ENCODE results near the gene C1QTNF5. TPM values are rescaled to one million over a fixed set of nuclear protein-coding genes. Genes with fewer than 3 reads are reported as not detected.

C1QTNF5 gene
- total and polyA plus RNA-seq, 2 donors (not counting 1 experiment from before 2014, with no cell fraction given) = not detected

GRCh38 chr11:119359365-119360214 is 18.9 kb upstream of the C1QTNF5 start:
- DNase-seq (peak; percentile 42), ATAC-seq (ENCODE audit: low read depth) (no peak)
- Mint-ChIP-seq H3K27ac (no peak overlapping the region), H3K4me1 (peaks cover 26% of the 10 kb centered on the region), H3K27me3 (peaks cover 41% of the 10 kb centered on the region), H3K9me3 (ENCODE audit: insufficient read depth) (no peaks in the 10 kb centered on the region), H3K4me3 (no peak overlapping the region)
- H3K4me1 ChIP-seq (ENCODE audit: control insufficient read depth in 2 of 2, insufficient read depth in 2 of 2, low read length in 2 of 2) = peaks cover 14 to 30% of the 10 kb centered on the region in 2 donors
- H3K9ac ChIP-seq (ENCODE audit: low read length) = no peak overlapping the region
- TF ChIP-seq CTCF (IDR thresholded peaks at IDR 0.05) (no peak), EZH2 (IDR thresholded peaks at IDR 0.05; ENCODE audit: borderline replicate concordance, insufficient read depth, low read depth, low read length, poor library complexity, severe bottlenecking) (no peak)
- H3K27me3 ChIP-seq (replicated peaks in 1 of 4; ENCODE audit: control extremely low read depth in 1 of 4, control insufficient read depth in 3 of 4, insufficient read depth in 4 of 4, low read length in 3 of 4) = peaks cover 0 to 45% (median 20%) of the 10 kb centered on the region in 4 experiments
- intact Hi-C loops (cut with micrococcal nuclease) = no loop called here
- no peaks in the 10 kb centered on the region for H3K79me2 ChIP-seq (ENCODE audit: control insufficient read depth, insufficient read depth, low read length)
- ChIA-PET CTCF (no interaction called here), POLR2A (no interaction called here)
- no peaks in the 10 kb centered on the region for H3K36me3 ChIP-seq (replicated peaks in 1 of 2; ENCODE audit: control extremely low read depth in 1 of 2, control insufficient read depth in 1 of 2, extremely low read depth in 1 of 2, insufficient read depth in 2 of 2, low read length in 1 of 2)
- WGBS (ENCODE audit: insufficient coverage) = 84% methylated on average over 9 of the region's 10 CpGs
- peaks cover 0 to 9% (median 0%) of the 10 kb centered on the region in 3 donors for H3K9me3 ChIP-seq (ENCODE audit: control extremely low read depth in 1 of 3, control insufficient read depth in 2 of 3, insufficient read depth in 1 of 3, low read length in 2 of 3)
- H3K4me3 ChIP-seq (ENCODE audit: control extremely low read depth in 1 of 5, extremely low read depth in 1 of 5, insufficient read depth in 1 of 5, low read depth in 2 of 5, low read length in 4 of 5) = no peak overlapping the region
- H3K27ac ChIP-seq (ENCODE audit: low read length in 2 of 2) = no peak overlapping the region
- no peak overlapping the region for H3K4me2 ChIP-seq (replicated peaks; ENCODE audit: low read depth, low read length, poor library complexity, severe bottlenecking)
- no peaks in the 10 kb centered on the region for H4K20me1 ChIP-seq (ENCODE audit: control insufficient read depth, insufficient read depth, low read length, poor library complexity, severe bottlenecking)
- no peak overlapping the region for H2AFZ ChIP-seq (ENCODE audit: insufficient read depth, low read depth, low read length, poor library complexity, severe bottlenecking)

- H3K9ac ChIP-seq (ENCODE audit: low read length) = peak overlapping the region; percentile 85
- no peaks in the 10 kb centered on the region for H3K36me3 ChIP-seq (replicated peaks in 1 of 2; ENCODE audit: control extremely low read depth in 1 of 2, control insufficient read depth in 1 of 2, extremely low read depth in 1 of 2, insufficient read depth in 2 of 2, low read length in 1 of 2)
- intact Hi-C loops (cut with micrococcal nuclease) = loop anchor here (2.0 kb wide), 1 partner anchor 22 kb away; the partner anchor contains the start of gene RNF26
- Mint-ChIP-seq H3K27me3 (peaks cover 41% of the 10 kb centered on the region), H3K4me1 (peaks cover 16% of the 10 kb centered on the region), H3K27ac (no peak overlapping the region), H3K9me3 (ENCODE audit: insufficient read depth) (no peaks in the 10 kb centered on the region), H3K4me3 (peak overlapping the region; percentile 65)
- no peak for ATAC-seq (ENCODE audit: low read depth)
- CTCF ChIA-PET = interaction anchor here (0.7 to 4.2 kb wide), 16 partner anchors 8 to 751 kb away, joined by 3 to 61 read pairs (median 10); partner anchors contain the start of genes C1QTNF5, MFRP and USP2
- peak overlapping the region; percentile 99 for H2AFZ ChIP-seq (ENCODE audit: insufficient read depth, low read depth, low read length, poor library complexity, severe bottlenecking)
- no peak for DNase-seq
- H3K4me1 ChIP-seq (ENCODE audit: control insufficient read depth in 2 of 2, insufficient read depth in 2 of 2, low read length in 2 of 2) = peaks cover 3 to 17% of the 10 kb centered on the region in 2 donors
- POLR2A ChIA-PET = no interaction called here
- H3K4me2 ChIP-seq (replicated peaks; ENCODE audit: low read depth, low read length, poor library complexity, severe bottlenecking) = peak overlapping the region; percentile 100
- peak overlapping the region in 4 of 5 experiments; percentile 54 to 94 (median 70) for H3K4me3 ChIP-seq (ENCODE audit: control extremely low read depth in 1 of 5, extremely low read depth in 1 of 5, insufficient read depth in 1 of 5, low read depth in 2 of 5, low read length in 4 of 5)
- H3K79me2 ChIP-seq (ENCODE audit: control insufficient read depth, insufficient read depth, low read length) = no peaks in the 10 kb centered on the region
- no peak overlapping the region for H3K27ac ChIP-seq (ENCODE audit: low read length in 2 of 2)
- TF ChIP-seq CTCF (IDR thresholded peaks at IDR 0.05) (no peak), EZH2 (IDR thresholded peaks at IDR 0.05; ENCODE audit: borderline replicate concordance, insufficient read depth, low read depth, low read length, poor library complexity, severe bottlenecking) (no peak)
- 67% methylated on average over 5 of the region's 13 CpGs for WGBS (ENCODE audit: insufficient coverage)
- no peaks in the 10 kb centered on the region for H4K20me1 ChIP-seq (ENCODE audit: control insufficient read depth, insufficient read depth, low read length, poor library complexity, severe bottlenecking)
- H3K27me3 ChIP-seq (replicated peaks in 1 of 4; ENCODE audit: control extremely low read depth in 1 of 4, control insufficient read depth in 3 of 4, insufficient read depth in 4 of 4, low read length in 3 of 4) = peaks cover 0 to 39% (median 11%) of the 10 kb centered on the region in 4 experiments
- H3K9me3 ChIP-seq (ENCODE audit: control extremely low read depth in 1 of 3, control insufficient read depth in 2 of 3, insufficient read depth in 1 of 3, low read length in 2 of 3) = no peaks in the 10 kb centered on the region
Observed at GRCh38 chr11:119357074-119357473, 16.4 kb upstream of the C1QTNF5 start.

Measured in B cell (primary cell).